ENCODE measurements around the gene IGLL5.

DNA sequence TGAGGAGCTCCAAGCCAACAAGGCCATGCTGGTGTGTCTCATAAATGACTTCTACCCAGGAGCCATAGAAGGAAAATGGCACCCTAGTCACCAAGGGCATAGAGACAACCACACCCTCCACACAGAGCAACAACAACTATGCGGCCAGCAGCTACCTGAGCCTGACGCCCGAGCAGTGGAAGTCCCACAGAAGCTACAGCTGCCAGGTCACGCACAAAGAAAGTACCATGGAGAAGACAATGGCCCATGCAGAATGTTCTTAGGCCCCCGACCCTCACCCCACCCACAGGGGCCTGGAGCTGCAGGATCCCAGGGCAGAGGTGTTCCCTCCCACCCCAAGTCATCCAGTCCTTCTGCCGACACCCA is 28.0 kb downstream of the IGLL5 start:
- TF ChIP-seq POLR2A (IDR thresholded peaks at IDR 0.05), result no peak
- TF ChIP-seq, protein P1, sequence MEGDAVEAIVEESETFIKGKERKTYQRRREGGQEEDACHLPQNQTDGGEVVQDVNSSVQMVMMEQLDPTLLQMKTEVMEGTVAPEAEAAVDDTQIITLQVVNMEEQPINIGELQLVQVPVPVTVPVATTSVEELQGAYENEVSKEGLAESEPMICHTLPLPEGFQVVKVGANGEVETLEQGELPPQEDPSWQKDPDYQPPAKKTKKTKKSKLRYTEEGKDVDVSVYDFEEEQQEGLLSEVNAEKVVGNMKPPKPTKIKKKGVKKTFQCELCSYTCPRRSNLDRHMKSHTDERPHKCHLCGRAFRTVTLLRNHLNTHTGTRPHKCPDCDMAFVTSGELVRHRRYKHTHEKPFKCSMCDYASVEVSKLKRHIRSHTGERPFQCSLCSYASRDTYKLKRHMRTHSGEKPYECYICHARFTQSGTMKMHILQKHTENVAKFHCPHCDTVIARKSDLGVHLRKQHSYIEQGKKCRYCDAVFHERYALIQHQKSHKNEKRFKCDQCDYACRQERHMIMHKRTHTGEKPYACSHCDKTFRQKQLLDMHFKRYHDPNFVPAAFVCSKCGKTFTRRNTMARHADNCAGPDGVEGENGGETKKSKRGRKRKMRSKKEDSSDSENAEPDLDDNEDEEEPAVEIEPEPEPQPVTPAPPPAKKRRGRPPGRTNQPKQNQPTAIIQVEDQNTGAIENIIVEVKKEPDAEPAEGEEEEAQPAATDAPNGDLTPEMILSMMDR (IDR thresholded peaks at IDR 0.05), result no peak

All from heart left ventricle (tissue), 13 donors.